Stimulated activated memory B cell treated with anti-CD40 and anti-IgM and Interleukin-4, amounts not matched to agents 10 μg/mL and 1 μg/mL and 100 μg/mL, for 72 hours (primary cell): ENCODE results near the gene MICU1.

Experiments used
- ATAC-seq: fragments of 150-1000 bp; cut with Tn5 transposase; 2 replicates; pipeline ENCODE4 v1.10.0; 2021
- H3K27ac Mint-ChIP-seq: one replicate; pipeline ENCODE4 v1.8.0; 2022; ENCODE audit warnings: mild to moderate bottlenecking, mixed read lengths
- H3K27me3 Mint-ChIP-seq: one replicate; pipeline ENCODE4 v1.8.0; 2022; ENCODE audit warnings: mixed read lengths
- H3K36me3 Mint-ChIP-seq: one replicate; pipeline ENCODE4 v1.8.0; 2022; ENCODE audit warnings: mixed read lengths
- H3K4me1 Mint-ChIP-seq: one replicate; pipeline ENCODE4 v1.8.0; 2022; ENCODE audit warnings: mixed read lengths
- H3K4me3 Mint-ChIP-seq: one replicate; pipeline ENCODE4 v1.8.0; 2022; ENCODE audit warnings: mild to moderate bottlenecking, moderate library complexity, mixed read lengths
- H3K9me3 Mint-ChIP-seq: one replicate; pipeline ENCODE4 v1.8.0; 2022; ENCODE audit warnings: mixed read lengths

MICU1 gene

DNA sequence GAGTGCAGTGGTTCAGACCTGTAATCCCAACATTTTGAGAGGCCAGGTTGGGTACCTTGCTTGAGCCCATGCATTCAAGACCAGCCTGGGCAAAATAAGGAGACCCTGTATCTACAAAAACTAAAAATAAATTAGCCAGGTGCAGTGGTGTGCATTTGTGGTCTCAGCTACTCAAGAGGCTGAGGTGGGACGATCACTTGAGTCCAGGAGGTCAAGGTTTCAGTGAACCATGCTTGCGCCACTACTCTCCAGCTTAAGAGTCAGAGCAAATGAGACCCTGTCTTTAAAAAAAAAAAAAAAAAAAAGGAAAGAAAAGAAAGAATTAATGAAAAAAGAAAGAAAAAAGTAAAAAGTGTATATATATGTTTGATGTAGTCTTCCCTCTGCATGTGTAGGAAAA, 24.7 kb downstream of the MICU1 start:
- Mint-ChIP-seq H3K27me3 (no peaks in the 10 kb centered on the region), H3K4me1 (peaks cover 16% of the 10 kb centered on the region), H3K27ac (no peak overlapping the region), H3K36me3 (peaks cover 6% of the 10 kb centered on the region), H3K9me3 (no peaks in the 10 kb centered on the region), H3K4me3 (no peak overlapping the region)
- no peak for ATAC-seq

DNA sequence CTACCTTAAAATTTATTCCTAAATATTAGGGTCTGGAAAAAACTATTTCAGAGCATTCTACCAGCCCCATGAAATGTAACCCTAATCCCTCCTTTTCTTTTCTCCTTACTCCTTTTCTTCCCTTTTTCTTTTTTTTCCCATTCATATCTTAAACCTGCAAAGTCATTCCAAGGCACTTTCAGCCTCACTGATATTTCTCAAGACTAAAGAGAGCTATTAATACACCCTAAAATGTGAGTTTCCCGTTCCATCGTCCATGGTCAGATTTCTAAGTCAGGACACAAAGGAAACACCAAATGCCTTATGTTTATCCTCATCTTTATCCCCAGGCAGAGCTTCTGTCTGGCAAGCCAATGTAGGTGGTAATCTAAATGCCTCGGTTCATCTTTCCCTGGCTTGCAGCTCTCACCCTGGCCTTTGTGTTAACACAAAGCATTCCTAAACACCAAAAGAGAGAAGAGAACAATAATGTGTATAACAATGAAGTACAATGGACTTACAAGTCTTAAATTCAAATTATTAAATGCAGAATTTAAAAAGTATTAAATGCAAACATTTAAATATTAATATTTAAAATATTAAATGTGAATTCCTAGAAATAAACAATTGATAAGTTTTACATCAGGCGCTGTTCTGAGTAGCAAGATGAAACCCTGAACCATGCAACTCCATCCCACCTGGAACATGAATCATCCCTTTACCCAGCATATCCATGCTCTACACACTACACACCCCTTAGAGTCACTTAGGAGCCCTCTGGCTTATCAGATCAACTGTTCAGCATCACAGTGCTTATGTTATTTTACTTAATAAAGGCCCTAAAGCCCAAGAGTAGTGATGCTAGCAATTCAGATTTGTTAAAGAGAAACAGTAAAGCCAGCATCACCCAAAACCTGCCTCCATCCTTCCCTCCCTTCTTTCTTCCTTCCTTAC, 26.8 kb downstream of the MICU1 start:
- H3K9me3 Mint-ChIP-seq: no peaks in the 10 kb centered on the region
- no peak overlapping the region for H3K27ac Mint-ChIP-seq
- H3K27me3 Mint-ChIP-seq: no peaks in the 10 kb centered on the region
- H3K36me3 Mint-ChIP-seq: peaks cover 6% of the 10 kb centered on the region
- ATAC-seq: no peak
- peaks cover 18% of the 10 kb centered on the region for H3K4me1 Mint-ChIP-seq
- no peak overlapping the region for H3K4me3 Mint-ChIP-seq

DNA sequence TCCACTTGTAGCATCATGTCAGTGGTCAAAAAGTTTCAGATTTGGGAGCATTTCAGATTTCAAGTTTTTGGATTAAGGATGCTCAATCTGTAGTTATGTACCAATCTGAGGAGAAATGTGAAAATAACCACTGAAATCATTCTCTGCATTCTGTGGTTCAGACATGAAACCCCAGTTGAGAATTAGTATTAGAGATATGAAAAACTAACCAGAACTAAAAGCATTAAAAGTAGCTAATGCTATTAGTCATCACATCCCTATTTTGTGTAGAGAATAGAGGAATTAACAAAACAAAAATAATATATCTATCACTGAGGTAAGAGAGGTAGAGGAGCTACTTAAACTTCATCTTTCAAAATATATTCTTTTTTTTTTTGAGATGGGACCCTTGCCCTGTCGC, 28.0 kb downstream of the MICU1 start:
- Mint-ChIP-seq H3K27ac (no peak overlapping the region), H3K4me1 (peaks cover 25% of the 10 kb centered on the region), H3K4me3 (no peak overlapping the region), H3K36me3 (peaks cover 8% of the 10 kb centered on the region), H3K9me3 (no peaks in the 10 kb centered on the region), H3K27me3 (no peaks in the 10 kb centered on the region)
- peak; percentile 56 for ATAC-seq

DNA sequence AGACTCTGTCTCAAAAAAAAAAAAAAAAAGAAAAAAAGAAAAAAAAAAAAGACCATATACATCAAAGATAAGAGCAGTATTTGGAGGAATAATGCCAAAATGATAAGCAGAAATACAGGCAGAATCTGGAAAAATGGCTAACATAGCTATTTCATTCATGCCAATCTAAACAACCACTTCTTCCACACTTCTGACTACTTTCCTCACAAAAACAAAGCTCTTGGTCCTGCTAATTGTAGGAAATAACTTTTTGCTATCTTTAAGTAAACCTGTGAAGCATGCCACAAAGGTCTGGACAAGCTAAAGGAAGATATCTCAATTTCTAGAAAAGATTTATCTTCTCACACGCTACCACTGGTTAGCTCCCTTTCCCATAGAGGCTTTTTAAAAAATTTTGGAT, 30.4 kb downstream of the MICU1 start:
- Mint-ChIP-seq H3K36me3 (peaks cover 17% of the 10 kb centered on the region), H3K27me3 (no peaks in the 10 kb centered on the region), H3K4me3 (no peak overlapping the region), H3K4me1 (peaks cover 30% of the 10 kb centered on the region), H3K9me3 (no peaks in the 10 kb centered on the region), H3K27ac (no peak overlapping the region)
- no peak for ATAC-seq

DNA sequence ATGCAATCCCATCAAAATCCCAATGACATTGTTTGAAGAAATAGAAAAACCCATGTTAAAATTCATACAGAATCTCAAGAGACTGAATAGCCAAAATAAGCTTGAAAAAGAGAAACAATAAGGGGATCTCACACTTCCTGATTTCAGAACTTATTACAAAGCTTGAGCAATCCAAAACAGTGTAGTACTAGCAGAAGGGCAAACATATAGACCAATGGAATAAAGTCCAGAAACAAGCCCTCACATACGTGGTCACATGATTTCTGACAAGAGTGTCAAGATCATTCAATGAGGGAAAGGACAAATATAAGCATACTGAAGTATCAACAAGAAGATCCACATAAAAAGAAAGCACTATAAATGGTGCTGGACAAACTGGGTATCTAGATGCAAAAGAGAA, 31.9 kb downstream of the MICU1 start:
- peaks cover 23% of the 10 kb centered on the region for H3K4me1 Mint-ChIP-seq
- no peak for ATAC-seq
- H3K27ac Mint-ChIP-seq: no peak overlapping the region
- H3K27me3 Mint-ChIP-seq: no peaks in the 10 kb centered on the region
- peaks cover 16% of the 10 kb centered on the region for H3K36me3 Mint-ChIP-seq
- H3K9me3 Mint-ChIP-seq: no peaks in the 10 kb centered on the region
- no peak overlapping the region for H3K4me3 Mint-ChIP-seq

DNA sequence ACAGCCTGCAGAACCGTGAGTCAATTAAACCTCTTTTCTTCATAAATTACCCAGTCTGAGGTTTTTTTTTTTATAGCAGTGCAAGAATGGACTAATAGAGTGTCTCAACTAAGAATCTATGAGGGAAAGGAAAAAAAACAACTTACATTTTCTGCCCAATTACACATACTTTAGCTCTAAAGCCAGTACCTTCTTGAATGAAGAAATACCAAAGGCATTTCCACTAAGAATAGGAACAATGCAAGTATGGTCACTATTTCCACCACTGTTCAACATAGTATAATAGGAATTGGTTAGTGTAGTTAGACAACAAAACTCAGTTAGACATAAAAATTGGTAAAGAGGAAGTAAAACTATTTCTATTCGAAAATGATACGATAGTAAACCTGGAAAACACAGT, 37.6 kb downstream of the MICU1 start:
- H3K36me3 Mint-ChIP-seq: peaks cover 24% of the 10 kb centered on the region
- H3K4me3 Mint-ChIP-seq: no peak overlapping the region
- H3K27ac Mint-ChIP-seq: no peak overlapping the region
- H3K27me3 Mint-ChIP-seq: no peaks in the 10 kb centered on the region
- peaks cover 3% of the 10 kb centered on the region for H3K9me3 Mint-ChIP-seq
- H3K4me1 Mint-ChIP-seq: peaks cover 22% of the 10 kb centered on the region
- no peak for ATAC-seq

DNA sequence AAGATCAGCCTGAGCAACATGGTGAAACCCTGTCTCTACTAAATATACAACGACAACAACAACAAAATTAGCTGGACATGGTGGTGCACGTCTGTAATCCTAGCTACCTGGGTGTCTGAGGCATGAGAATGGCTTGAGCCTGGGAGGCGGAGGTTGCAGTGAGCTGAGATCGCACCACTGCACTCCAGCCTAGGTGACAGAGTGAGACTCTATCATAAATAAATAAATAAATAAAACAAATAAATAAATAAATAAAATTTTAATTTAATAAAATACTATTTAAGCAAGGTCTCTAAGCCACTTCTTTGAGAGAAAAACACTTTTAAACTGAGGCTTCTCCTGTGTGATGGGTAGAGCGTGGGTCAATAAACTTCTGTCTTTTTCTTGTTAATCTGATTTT, 38.3 kb downstream of the MICU1 start:
- no peak for ATAC-seq
- Mint-ChIP-seq H3K27me3 (no peaks in the 10 kb centered on the region), H3K4me1 (peaks cover 17% of the 10 kb centered on the region), H3K9me3 (peaks cover 3% of the 10 kb centered on the region), H3K27ac (no peak overlapping the region), H3K36me3 (peaks cover 26% of the 10 kb centered on the region), H3K4me3 (no peak overlapping the region)

DNA sequence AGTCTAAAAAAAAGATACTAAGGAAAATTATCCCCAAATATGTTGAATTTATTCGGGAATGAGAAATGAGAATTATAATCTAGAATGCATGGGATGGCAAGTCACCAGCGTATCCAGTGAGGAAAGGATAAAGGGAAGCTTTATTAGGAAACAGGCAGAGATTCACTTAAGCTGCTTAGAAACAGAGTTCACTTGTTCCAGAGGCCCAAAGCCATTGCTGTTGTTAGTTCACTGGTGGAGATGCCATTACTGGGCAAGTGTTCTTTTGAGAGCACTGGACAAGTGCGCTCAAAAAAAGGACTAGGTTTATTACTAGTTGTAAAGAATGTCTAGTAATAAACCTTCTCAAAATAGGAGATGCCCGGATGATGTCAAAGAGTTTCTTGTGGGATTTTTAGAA, 51.2 kb downstream of the MICU1 start:
- Mint-ChIP-seq H3K36me3 (peaks cover 6% of the 10 kb centered on the region), H3K27me3 (no peaks in the 10 kb centered on the region), H3K4me3 (no peak overlapping the region), H3K4me1 (peaks cover 11% of the 10 kb centered on the region), H3K27ac (no peak overlapping the region), H3K9me3 (no peaks in the 10 kb centered on the region)
- ATAC-seq: no peak

DNA sequence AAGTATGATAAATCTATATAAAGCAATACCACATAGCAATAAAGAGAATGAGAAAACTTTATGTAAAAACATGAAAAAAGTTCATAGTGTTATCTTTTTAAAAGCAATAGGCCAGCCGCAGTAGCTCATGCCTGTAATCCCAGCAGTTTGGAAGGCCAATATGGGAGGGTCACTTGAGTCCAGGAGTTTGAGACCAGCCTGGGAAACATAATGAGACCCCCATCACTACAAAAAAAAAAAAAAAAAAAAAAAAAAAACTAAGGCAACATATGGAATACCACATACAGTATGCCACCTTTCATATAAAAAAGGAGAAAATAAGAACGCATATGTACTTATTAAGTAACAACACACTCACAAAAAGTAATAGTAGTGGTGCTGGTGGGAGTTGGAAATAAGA, 52.8 kb downstream of the MICU1 start:
- Mint-ChIP-seq H3K9me3 (no peaks in the 10 kb centered on the region), H3K27ac (no peak overlapping the region), H3K4me1 (peaks cover 15% of the 10 kb centered on the region), H3K36me3 (peaks cover 6% of the 10 kb centered on the region), H3K27me3 (no peaks in the 10 kb centered on the region), H3K4me3 (no peak overlapping the region)
- ATAC-seq: no peak

DNA sequence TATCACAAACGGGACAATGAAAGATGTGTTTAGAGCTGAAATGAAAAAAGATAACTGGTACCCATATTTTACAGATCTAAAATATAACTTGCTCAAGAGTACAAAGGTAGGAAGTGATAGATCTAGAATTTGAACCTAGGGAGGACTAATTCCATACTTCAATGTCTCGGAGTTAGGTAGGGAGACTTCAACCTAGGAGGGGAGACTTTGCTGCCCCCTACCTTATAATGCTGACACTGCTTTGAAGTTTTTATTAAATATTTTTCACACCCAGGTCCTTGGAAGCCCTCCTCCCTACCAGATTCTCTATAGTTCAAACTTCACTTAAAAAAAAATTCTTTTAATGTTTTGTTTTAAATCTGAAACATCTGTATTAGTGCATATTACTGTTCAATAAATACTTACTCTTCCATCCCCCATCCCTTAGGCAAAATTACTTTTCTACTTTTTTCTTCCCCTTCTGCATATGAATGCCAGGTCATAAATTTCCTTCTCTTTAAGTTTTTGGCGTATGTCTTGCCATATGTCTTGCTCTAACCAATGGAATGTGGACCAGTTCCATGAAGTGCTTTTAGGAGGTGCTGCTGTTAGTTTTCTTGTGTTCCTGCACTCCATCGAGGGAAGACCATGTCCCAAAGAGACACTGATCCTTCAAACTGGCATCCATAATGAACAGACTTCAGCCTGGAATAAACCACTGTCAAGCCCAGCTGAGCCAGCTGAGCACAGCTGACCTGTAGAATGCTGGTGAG, 57.8 kb downstream of the MICU1 start:
- no peak for ATAC-seq
- Mint-ChIP-seq H3K9me3 (no peaks in the 10 kb centered on the region), H3K4me1 (peaks cover 18% of the 10 kb centered on the region), H3K27me3 (no peaks in the 10 kb centered on the region), H3K4me3 (no peak overlapping the region), H3K36me3 (peaks cover 16% of the 10 kb centered on the region), H3K27ac (no peak overlapping the region)

DNA sequence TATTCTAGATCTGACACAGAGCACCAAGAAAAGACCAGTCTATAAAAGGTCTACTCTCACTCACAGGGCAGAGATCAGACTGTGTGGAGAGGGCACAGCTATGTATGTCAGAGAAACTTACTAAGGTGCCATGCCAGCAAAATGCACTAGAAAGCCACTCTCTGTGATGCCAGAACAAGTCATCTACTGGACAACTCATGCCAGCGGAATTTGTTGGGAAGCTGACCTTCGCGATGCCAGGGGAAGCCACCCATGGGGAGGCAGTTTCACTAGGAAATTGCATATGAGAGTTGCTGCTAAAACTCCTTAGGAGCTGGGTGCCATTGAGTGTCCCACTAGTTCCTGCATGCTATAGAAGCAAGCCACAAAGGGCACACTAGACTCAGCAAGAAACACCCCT, 58.5 kb downstream of the MICU1 start:
- ATAC-seq: no peak
- peaks cover 25% of the 10 kb centered on the region for H3K4me1 Mint-ChIP-seq
- H3K27ac Mint-ChIP-seq: no peak overlapping the region
- H3K4me3 Mint-ChIP-seq: no peak overlapping the region
- H3K9me3 Mint-ChIP-seq: no peaks in the 10 kb centered on the region
- no peaks in the 10 kb centered on the region for H3K27me3 Mint-ChIP-seq
- peaks cover 16% of the 10 kb centered on the region for H3K36me3 Mint-ChIP-seq

DNA sequence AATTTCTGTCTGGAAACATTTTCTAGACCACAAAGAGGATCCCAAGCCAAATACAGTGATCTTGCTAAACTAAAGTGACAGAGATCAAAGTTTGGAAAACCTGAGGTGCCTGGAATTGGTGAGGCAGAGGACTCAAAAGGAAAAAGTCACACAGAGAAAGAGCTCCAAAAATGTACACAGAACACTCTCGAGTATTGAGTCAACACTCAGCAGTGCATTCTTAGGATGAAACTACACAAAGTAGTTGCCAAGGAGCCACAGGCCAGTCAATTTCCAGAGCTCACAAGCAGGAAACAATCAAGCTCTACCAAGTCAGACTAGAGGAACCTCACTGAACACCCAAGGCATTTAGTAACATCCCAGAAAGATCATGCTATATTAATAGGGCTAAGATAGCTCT, 61.3 kb downstream of the MICU1 start:
- H3K27ac Mint-ChIP-seq: no peak overlapping the region
- no peaks in the 10 kb centered on the region for H3K27me3 Mint-ChIP-seq
- H3K4me3 Mint-ChIP-seq: no peak overlapping the region
- H3K9me3 Mint-ChIP-seq: no peaks in the 10 kb centered on the region
- peaks cover 24% of the 10 kb centered on the region for H3K36me3 Mint-ChIP-seq
- ATAC-seq: no peak
- H3K4me1 Mint-ChIP-seq: peaks cover 36% of the 10 kb centered on the region

DNA sequence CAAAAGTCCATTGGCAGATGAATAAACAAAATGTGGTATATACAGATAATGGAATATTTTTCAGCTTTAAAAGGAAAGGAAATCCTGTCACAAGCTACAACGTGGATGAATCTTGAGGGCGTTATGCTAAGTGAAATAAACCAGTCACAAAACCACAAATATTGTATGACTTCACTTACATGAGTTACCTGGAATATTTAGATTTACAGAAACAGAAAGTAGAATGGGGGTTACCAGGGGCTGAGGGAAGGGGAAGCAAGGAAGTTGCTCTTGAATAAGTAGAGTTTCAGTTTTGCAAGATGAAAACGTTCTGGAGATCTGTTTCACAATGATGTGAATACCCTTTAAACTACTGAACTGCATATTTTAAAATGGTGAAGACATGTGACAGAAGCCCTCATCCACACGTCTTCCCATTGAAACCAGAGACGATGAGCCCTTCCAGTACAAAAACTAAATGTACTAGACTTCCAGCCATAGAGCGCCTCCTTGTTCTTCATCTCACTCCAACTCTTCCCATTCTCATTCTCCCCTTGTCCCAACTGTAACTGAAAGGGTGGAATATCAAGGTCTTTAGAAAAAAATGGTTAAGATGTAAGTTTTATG, 62.4 kb downstream of the MICU1 start:
- Mint-ChIP-seq H3K4me3 (peak overlapping the region; percentile 53), H3K36me3 (peaks cover 33% of the 10 kb centered on the region), H3K27me3 (no peaks in the 10 kb centered on the region), H3K4me1 (peaks cover 35% of the 10 kb centered on the region), H3K27ac (peak overlapping the region; percentile 85), H3K9me3 (no peaks in the 10 kb centered on the region)
- ATAC-seq: peak; percentile 89

DNA sequence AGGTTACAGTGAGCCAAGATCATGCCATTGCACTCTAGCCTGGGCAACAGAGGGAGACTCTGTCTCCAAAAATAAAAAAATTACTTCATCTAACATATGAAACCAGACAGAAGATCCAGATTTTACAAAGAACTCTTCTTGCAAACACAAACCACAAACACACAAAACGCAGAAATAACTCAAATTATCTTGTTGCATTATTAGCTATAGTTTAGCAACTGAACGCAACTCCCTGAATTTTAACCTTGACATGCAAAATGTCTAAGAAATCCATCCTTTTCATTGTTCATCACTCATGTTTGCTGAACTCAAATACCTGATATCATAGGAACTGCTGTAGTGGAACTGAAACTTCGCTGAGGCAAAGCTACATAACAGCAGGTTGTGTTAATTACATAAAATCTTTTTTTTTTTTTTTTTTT, 64.1 kb downstream of the MICU1 start:
- Mint-ChIP-seq H3K4me3 (no peak overlapping the region), H3K36me3 (peaks cover 41% of the 10 kb centered on the region), H3K4me1 (peaks cover 31% of the 10 kb centered on the region), H3K27me3 (no peaks in the 10 kb centered on the region), H3K9me3 (no peaks in the 10 kb centered on the region), H3K27ac (peak overlapping the region; percentile 65)
- peak; percentile 80 for ATAC-seq

DNA sequence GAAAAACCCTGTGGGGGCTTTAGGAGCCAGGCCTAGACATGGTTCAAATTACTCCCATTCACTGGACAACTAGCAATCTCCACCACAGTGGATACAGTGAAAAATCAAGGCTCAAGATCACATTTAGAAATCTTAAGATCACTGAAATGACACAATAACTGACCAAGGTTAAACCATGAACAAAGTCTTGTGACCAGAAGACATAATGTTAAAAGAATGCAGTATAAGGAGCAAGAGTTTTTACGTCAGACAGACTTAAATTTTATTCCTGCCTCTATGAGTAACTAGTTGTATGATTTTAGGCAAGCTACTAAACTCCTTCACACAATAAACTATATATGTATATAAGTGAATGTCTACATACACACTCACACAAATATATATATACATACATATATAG, 68.5 kb downstream of the MICU1 start:
- ATAC-seq: no peak
- Mint-ChIP-seq H3K9me3 (no peaks in the 10 kb centered on the region), H3K27ac (no peak overlapping the region), H3K36me3 (peaks cover 32% of the 10 kb centered on the region), H3K4me3 (no peak overlapping the region), H3K27me3 (no peaks in the 10 kb centered on the region), H3K4me1 (peaks cover 16% of the 10 kb centered on the region)
